Stimulated activated CD8-positive, alpha-beta memory T cell treated with anti-CD3 and anti-CD28 coated beads, Interleukin-12 subunit alpha, Interleukin-12 subunit beta, amount 100 ng/mL, for 1 hour (primary cell): Measurements from ENCODE around the gene C3orf49.
A peak's percentile ranks its signal among the peaks of the same experiment; 100 is the strongest.

Source experiments
- DNase-seq: peaks from one replicate; pipeline ENCODE4 v3.0.0-alpha.2; 2020; ENCODE audit warnings: low read depth

Gene C3orf49

GRCh38 chr3:63851287-63851686 lies 32.2 kb downstream of the C3orf49 start:
- DNase-seq = no peak

DNA sequence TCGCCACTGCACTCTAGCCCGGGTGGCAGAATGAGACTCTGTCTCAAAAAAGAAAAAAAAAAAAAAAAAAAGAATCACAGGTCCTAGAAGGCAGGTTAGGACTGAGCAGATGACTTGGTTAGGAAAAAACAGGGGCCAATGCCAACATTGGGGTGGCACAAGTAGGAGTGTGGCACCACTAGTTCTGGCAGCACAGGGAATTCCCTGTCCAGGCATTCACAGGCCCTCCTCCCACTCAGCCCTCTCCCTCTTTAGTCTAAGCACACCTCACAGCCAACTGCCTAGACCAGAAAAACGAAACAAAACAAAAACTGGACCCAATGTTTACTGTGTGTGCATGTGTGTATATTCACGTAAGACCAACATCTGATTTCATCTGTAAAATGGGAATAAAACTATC lies 34.0 kb downstream of the C3orf49 start:
- no peak for DNase-seq

- no peak for DNase-seq
These were observed 36.3 kb downstream of the C3orf49 start for GRCh38 chr3:63855333-63855940.

- no peak for DNase-seq
These were observed 38.2 kb downstream of the C3orf49 start for GRCh38 chr3:63857311-63857710.

GRCh38 chr3:63860776-63861175 lies 41.7 kb downstream of the C3orf49 start:
- no peak for DNase-seq

GRCh38 chr3:63861306-63861705 lies 42.2 kb downstream of the C3orf49 start:
- DNase-seq = no peak

DNA sequence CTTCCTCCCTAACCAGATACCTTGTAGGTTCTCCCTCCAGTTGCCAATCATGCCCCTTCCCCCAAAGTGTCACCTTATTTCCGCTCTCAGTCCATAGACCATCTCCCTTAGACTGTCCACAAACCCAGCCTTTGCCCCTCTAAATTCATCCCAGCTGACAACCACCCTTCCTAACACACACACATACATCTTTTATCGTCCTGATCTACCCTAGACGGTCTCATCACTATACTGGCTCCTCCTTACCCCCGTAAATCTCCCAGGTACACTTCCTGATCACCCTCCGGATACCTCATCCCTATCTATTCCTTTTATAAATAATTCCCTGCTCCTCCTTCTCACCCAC lies 43.7 kb downstream of the C3orf49 start:
- DNase-seq = no peak

DNA sequence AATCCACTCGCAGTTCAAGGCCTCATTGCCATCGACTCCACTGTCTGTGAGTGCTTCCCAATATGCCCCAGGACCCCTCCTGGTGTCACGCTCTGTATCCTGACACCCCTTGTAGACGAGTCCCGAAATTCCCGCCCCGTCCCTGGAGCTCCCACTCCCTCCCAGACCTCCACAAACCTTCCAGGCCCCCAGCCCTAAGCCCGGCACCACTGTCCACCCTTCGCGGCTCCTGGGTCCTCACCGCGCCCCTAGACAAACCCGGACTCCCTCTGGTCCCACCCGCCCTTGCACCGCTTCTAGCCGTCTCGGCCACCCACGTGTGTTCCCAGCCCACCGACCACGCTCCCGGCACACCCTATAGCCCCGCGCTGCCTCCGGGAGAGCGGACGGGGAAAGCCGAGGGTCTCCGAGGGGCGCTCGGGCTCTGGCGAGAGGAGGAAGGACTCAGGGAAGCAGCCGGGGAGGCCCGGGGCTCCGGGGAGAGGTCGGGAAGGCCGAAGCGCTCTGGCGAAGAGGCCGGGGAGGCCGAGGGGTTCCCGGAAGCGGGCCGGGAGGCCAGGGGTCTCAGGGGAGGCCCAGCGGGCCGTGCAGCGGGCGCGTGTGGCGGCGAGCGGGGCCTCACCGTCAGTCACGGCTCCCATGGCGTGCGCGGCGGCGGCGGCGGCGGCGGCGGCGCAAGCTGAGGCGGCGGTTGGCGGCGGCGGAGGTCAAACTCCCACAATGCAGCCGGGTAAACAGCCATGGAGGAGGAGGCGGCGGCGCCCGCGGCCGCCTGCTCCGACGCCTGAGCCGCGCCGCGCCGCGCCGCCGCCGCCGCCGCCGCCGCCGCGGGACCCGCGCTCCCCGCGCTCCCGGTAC lies 44.3 kb downstream of the C3orf49 start, which contains the start of the genes ATXN7 and THOC7:
Gene ATXN7, plus strand, starts transcription at position 718 of the 858 bp plus-strand sequence. CDS start 48,732 bp downstream, outside the sequence.
Gene THOC7, minus strand, starts transcription at position 656 of the 858 bp plus-strand sequence. Its CDS starts 15 bp downstream, at position 641.
- DNase-seq = peak; percentile 32

DNA sequence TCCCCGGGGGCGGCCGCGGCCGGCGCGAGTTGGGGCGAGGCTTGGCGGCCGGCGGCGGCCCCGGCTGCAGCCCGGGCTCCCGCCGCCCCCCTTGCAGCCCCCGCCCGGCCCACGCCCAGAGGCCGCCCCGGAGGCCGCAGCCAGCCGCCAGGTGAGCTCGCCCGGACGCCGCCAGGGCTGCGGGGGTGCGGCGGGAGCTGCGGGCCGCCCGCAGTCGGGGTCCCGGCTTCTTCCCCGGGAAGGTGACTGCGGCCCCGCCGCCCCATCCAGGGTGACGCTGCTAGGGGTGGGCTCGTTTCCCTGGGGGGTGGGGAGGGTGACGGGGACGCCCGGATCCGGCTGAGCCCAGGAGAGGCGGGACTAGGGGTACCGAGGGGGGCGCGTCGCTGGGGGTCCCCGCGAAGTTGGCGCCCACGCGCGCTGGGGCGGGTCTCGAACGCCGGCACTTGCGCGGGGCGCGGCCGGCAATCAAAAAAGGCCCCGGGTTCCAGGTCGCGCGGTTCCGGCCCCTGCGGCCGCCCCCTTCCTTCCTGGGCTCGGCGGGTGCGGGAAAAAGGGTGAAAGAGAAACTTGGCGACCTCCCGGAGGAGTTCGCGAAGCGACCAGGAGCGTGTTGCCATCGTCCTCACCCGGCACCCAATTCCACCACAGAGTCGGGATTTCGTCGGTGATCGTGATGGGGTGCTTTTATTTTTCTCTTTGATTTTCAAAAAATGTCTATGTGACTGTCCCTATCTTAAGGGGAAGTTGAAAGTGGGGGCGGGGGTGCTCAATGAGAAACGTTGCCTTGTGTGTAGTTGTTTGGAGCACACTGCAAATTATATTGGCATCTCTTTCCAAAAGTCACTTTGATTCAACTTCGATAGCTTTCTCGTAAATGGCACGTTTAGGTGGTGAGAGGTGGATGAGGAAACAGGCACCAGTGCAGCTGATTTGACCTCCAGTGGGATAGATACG lies 45.2 kb downstream of the C3orf49 start:
- no peak for DNase-seq

DNA sequence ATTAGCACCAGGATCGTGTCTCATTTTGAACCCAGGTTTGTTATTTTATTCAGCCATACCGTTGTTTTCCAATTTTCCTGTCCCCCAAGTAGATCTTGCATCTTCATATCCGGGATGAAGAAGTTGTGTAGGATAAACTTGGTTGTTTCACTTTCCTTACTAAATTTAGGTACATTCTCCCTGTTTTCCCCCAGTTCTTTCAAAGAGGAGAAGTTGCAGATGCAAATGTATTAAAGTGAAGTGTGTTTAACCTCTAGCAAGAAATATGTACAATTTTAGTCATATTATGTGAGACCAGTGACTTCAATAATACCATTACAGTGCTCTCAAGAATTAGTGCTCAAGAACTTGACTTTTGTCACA lies 45.8 kb downstream of the C3orf49 start:
- DNase-seq = no peak

DNA sequence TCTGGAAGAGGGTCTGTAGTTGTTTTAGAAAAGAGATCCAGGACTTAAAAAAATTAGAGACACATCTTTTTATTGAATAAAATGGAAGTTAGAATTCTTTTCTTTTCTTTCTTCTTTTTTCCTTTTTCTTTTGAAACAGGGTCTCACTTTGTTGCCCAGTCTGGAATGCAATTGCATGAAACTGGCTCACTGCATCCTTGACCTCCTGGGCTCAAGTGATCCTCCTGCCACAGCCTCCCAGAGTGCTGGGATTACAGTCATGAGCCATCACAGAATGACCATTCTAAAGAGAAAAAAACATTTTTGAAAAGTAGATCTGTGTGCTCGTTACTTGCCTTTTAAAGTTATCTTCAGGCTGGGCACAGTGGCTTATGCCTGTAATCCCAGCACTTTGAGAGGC lies 48.1 kb downstream of the C3orf49 start:
- no peak for DNase-seq

DNA sequence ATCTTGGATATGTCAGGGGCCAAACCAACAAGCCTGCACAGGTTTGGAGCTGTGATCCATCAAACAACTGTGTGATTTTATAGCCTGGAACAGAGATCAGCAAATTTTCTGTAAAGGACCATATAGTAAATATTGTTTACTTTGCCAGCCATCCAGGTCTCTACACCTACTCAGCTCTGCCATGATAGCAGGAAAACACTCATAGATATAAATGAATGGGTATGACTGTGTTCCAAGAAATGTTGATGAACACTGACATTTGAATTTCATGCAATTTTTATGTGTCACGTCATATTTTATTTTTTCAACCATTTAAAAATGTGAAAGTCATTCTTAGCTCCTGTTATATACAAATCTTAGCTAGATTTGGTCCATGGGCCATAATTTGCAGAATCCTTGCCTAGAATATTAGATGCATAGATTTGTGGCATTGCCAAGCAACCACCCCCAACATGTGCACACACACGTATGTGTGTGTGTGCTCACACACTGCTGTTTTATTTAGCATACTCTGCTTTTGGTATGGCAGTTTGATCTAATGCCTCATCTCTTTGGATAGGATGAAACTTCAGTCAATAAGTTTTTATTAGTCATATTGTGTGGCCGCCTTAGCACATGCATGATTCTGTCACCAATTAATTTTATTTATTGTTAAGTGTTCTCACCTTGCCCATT lies 51.0 kb downstream of the C3orf49 start:
- no peak for DNase-seq

GRCh38 chr3:63870615-63871005 lies 51.5 kb downstream of the C3orf49 start:
- DNase-seq = no peak

DNA sequence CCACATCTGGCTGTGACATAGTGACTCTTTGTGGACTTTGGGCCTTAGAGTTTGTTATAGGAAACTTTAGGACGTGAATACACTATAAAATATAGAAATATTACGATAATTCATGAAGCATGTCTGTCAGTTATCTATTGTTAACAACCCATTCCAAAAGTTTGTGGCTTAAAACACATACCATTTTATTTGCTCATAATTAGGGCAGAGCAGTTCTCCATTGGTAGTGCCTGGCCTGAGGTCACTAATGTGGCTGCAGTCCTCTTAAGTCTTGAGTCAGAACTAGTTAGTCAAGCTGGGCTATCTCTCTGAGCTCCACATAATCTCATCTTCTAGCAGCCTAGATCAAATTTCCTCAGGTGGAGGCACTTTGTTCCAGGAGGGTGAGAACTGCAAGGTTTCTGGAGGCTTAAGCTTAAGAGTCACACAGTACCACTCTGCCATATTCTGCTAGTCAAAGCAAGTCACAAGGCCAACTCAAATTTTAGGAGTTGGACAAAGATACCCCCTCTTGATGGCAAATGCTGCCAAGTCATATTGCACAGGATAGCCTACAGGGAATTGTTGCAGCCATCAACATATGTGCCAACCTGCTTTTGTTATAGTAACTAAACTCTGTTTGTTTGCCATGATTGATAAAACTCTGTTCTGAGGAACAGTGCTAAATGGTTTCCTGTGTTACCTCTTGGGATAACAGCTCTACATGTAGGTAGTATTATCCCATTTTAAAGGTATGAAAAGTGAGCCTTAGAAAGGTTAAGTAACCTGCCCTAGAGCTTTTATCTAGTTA lies 53.2 kb downstream of the C3orf49 start:
- no peak for DNase-seq

- DNase-seq = no peak
These were observed 55.7 kb downstream of the C3orf49 start for GRCh38 chr3:63874769-63875168.

- DNase-seq = no peak
These were observed 56.4 kb downstream of the C3orf49 start for GRCh38 chr3:63875510-63875909.

DNA sequence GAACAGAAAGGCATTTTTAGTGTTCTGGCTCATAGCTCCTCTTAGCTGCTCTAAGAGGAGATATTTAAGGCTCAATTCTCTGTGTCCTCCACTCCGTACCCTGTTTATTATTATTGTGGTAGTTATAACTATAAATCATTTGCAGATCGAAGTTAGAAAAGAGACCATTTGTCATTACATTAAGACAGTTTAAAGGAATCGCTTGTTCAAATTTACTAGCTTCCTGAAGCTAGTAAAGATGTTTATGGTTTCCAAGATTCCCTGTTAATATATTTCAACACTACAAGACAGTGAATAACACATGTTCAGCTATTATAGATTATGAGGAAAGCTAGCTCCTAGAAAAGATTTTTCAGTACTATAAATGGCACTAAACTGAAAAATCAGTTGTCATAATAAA lies 57.2 kb downstream of the C3orf49 start:
- no peak for DNase-seq

DNA sequence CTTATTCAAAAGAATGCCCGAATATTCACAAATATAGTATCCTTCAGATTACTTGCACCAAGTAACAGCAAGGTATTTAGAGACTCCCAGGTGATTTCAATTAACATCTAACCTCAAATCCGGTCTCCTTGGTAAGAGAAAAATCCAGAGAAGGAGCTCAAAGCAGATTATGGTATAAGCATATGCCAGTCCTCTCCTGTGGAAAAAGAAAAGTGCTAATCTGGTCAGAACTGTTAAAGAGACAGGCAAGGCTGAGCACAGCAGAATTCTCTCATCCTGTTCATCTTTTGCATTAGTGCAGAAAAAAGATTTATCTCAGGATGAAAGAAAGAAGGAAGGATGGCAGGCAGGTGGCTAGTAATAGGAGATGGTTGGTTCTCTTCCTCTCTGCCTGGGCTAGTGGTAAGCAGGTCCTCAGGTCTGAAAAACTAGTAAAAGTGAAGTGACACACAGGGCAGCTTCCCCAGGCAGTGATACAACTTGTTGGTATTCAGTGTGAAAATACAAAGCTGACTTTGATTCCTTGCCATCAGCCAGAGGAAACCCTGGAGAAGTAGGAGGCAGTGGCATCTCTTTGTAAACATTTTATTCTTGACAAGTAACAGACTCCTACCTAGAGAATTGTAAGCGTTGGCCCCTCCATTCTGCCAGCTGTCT lies 58.8 kb downstream of the C3orf49 start:
- no peak for DNase-seq

- no peak for DNase-seq
These were observed 59.4 kb downstream of the C3orf49 start for GRCh38 chr3:63878394-63879060.

DNA sequence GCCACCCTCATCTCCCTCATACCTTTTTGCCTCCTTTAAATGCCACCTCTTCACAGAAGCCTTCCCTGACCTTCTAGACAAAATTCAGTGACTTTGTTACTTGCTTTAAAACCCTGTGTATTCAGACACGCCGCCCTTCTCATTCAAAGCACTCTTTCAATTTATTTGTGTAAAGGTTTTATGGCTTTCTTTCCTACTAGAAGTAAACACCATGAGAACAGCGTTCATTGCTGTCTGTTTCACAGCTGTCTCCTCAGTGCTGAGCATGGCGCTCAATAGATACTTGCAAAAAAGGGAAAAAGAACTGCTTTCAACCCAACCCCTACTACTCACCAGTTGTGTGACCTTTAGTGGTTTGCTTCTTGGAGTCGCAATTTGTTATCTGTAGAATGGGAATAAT lies 61.6 kb downstream of the C3orf49 start:
- no peak for DNase-seq
